NCI-H146 treated with DMSO at 0.1 percent for 48 hours (cell line): ENCODE data around the gene ARFIP1.
A peak's percentile ranks its signal among the peaks of the same experiment; 100 is the strongest.
"Not testable (repeated sequence)": the region's sequence is repeated elsewhere in the genome, so short reads cannot be mapped to it uniquely, and the experiment has no call there.

Source experiments
- DNase-seq: peaks from one replicate; lab custom pipeline; 2025; ENCODE audit not compliant: unreplicated experiment; lab: John Stamatoyannopoulos, UW

The ARFIP1 gene

DNA sequence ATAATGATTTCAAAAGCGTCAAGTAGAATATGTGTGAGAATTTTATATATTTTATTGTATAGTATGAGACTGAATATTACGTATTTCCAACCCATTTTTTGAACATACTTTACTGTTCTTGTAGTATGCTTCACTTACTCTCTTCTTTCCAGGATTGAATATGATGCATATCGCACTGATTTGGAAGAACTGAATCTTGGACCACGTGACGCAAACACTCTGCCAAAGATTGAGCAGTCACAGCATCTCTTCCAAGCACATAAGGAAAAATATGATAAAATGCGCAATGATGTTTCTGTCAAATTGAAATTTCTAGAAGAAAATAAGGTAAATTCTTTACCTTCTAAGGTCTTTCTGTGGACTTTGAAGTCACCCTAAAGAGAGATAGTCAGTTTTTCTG, 108.2 kb downstream of the ARFIP1 start:
- DNase-seq = no peak

GRCh38 chr4:152892974-152893373, 113.2 kb downstream of the ARFIP1 start:
- DNase-seq = no peak

DNA sequence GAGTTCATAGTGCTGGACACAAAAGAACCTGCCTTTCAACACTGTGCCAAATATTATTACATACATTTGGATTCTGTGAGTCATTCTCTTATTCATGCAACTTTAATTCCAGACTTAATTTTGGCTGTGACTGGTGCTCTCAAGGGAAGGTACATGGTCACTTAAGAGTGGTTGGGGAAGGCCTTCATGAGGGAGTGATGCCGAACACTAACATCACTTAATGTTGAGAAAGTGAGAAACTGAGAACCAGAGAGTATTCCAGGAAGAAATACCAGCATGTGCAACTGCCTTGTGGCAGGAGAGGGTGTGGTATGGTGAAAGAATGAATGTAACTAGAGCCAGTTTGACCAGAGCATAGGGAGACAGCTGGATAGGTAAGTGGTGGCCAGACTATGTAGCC, 114.9 kb downstream of the ARFIP1 start:
- no peak for DNase-seq

DNA sequence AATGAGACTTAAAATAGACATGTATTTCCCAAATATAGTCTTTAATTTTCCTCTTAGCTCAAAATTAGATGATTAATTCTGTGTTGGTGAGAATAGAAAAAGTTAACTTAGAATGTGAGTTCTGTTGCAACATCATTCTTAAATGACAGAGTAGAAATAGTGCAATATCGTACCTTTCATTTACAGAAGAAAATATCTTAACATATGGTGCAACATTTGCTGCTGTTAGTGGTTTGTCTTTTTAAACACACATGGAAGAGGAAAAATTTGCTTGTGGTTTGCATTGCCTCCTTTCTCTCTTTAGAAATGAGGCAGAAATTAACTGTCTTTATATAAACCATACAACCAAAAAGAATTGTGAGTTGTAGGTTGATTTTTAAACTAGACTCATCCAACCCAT, 117.1 kb downstream of the ARFIP1 start:
- no peak for DNase-seq

- DNase-seq = not testable (repeated sequence)
These were observed 118.4 kb downstream of the ARFIP1 start for GRCh38 chr4:152898133-152898532.

DNA sequence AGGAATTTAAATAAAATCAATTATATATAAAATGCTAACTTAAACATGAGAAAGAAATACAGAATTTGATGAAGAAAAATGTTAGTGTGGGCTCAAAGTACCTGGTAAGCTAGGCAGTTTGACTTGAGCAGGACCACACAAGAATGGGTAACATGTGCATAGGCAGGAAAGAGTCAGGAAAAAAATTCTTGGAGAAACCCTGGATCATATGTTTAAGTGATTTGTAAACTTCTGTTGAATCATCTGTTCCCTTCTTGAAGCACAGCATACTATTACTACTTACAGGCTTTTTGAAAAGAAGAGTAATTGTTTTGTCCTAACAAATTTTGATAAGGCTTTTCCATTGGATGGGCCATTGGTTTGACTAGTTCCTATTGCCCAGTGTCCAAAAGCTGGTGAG, 118.9 kb downstream of the ARFIP1 start:
- no peak for DNase-seq

- no peak for DNase-seq
These were observed 120.6 kb downstream of the ARFIP1 start for GRCh38 chr4:152900395-152900794.

DNA sequence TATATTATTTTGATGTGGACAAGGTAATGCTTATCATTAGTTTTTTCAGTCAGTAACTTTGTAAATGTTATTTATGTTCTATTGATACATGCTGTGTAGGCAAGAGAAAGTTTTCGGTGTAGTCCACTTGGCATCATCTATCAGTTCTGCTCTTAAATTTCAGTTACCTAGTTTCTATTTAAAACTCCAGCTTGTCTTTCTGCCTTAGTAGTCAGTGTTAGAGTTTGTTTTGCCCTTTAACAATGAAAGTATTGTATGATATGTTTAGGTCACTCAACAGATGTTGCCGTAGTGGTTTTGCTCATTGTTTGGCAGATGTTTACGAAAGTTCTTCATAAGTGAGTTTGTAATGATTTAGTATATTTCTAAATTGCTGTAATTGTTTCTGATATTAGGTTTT, 121.5 kb downstream of the ARFIP1 start:
- DNase-seq = no peak

GRCh38 chr4:152903658-152904057, 123.9 kb downstream of the ARFIP1 start:
- no peak for DNase-seq

DNA sequence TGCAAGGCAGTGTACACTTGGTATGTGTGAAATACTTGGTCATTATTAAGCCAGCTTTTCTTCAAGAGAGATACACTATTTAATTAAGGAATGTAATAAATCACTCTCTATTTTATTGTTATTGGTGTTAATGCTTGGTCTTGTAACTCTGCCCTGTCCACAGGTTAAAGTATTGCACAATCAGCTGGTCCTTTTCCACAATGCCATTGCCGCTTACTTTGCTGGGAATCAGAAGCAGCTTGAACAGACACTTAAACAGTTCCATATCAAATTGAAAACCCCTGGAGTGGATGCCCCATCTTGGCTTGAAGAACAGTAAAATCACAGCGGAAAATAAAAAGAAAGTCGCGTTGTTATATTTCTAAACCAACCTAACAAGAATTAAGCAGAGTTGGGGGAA, 130.1 kb downstream of the ARFIP1 start:
- DNase-seq = no peak

GRCh38 chr4:152910521-152910920, 130.8 kb downstream of the ARFIP1 start:
- DNase-seq = no peak

GRCh38 chr4:152917543-152918395, 138.0 kb downstream of the ARFIP1 start:
- DNase-seq = no peak

DNA sequence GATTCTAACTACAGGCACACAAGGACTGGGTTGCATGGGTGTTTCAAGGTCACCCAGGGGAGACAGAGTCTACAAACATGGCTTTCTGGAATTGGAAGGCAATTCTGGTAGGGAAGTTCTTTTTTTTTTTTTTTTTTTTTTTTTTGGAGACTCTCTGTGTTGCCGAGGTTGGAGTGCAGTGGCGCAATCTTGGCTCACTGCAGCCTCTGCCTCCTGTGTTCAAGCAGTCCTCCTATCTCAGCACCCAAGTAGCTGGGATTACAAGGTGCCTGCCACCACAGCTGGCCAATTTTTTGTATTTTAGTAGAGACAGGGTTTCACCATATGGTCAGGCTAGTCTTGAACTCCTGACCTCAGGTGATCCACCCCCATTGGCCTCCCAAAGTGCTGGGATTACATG, 140.1 kb downstream of the ARFIP1 start:
- DNase-seq = no peak

GRCh38 chr4:152920768-152921167, 141.0 kb downstream of the ARFIP1 start:
- no peak for DNase-seq

DNA sequence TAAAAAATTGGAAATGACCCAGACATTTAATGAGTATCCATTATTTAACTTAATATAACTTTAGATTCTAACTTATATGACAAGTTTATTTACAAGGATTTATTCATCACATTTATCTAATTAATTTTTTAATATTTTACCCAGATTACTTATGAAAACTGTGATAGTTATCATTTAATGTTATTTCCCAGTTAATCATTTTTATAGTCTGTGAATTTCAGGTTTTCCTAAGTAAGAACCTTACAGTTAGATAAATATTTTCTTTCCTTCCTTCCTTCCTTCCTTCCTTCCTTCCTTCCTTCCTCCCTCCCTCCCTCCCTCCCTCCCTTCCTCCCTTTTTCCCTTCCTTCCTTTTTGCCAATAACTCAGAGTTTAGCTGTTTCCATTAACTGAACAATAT, 141.5 kb downstream of the ARFIP1 start:
- DNase-seq = no peak

DNA sequence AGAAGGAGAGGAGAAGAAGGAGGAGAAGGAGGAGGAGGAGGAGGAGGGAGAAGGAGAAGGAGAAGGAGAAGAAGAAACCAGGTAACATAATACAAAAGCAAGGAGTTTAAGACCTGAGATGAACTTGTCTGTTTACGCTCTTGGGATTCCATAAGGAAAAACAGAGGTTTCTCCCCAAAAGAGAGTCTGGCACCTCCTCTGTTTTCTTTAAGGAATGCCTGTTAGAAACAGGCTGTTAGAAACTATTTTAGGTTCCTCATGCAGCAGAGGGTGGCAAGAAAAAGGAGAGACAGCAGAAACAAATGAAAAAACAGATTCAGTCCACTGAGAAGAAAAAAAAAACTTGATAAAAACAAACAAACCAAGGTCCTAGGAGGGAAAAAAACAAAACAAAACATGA, 146.1 kb downstream of the ARFIP1 start:
- DNase-seq = no peak

GRCh38 chr4:152926959-152927358, 147.2 kb downstream of the ARFIP1 start:
- DNase-seq = no peak

DNA sequence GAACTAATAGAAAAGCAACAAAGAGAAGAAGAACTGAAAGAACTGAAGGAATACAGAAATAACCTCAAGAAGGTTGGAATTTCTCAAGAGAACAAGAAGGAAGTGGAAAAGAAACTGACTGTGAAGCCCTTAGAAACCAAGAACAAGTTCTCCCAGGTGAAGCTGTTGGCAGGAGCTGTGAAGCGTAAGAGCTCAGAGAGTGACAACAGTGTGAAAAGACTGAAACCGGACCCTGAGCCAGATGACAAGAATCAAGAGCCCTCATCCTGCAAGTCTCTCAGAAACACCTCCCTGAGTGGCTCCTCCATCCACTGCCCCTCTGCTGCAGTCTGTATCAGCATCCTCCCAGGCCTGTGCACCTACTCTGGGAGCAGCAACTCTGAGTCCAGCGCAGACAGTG, 148.0 kb downstream of the ARFIP1 start:
- DNase-seq = no peak

GRCh38 chr4:152928286-152928685, 148.5 kb downstream of the ARFIP1 start:
- DNase-seq = no peak

DNA sequence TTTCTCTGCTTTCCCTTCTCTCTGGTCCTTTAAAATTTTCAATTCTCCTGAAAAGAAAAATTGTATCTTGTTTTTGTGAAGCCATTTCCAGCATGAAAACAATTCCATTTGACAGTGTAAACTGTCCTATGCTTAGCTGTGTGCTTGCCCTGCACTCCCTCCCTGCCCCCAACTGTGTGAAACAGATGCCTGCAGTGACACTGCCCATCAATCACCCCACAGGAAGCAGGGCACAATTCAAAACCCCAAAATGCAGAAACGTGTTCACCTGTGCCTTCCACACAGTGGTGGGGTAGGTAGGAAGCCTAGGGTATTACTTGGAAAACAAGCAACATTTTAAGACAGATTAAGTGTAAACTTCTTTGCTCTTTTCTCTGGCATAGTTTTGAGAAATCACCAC, 150.1 kb downstream of the ARFIP1 start:
- no peak for DNase-seq

- DNase-seq = no peak
These were observed 155.4 kb downstream of the ARFIP1 start for GRCh38 chr4:152935143-152935542.

- peak; percentile 64 for DNase-seq
These were observed 156.1 kb downstream of the ARFIP1 start, which contains the start of gene FHDC1 for GRCh38 chr4:152935631-152936445. Gene FHDC1 (plus strand): TSS chr4:152936323. CDS start chr4:152943058, 6,735 bp downstream.
